ENCODE data around the gene BCAP31.
A peak's percentile ranks its signal among the peaks of the same experiment; 100 is the strongest.
"Not testable (repeated sequence)": the region's sequence is repeated elsewhere in the genome, so short reads cannot be mapped to it uniquely, and the experiment has no call there.

BCAP31 gene

DNA sequence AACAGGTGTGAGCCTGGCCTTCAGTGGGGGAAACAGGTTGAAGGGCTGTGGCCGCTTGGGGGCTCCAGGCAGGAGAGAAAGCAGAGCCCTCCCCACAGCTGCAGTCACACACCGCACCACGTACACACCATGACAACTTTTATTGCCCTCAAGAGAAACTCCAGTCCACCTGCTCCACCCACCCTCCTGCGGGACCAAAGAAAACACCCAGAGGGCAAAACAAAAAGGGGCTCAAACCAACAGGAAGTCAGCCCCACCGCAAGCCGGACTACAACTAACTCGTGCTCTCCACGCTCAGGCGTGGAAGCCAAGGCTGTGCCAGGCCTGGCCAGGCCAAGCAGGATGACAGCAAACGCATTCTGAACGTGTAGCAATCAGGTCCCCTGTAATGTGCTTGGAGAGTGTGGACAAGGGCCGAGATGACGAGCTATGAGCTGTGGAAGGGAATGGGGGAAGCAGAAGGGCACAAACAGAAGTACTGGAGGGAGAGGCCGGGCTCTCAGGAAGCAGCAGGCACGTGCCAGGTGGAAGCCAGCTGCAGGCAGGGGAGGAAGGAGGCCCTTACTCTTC lies 23.7 kb downstream of the BCAP31 start:
- no peaks in the 10 kb centered on the region for H3K9me3 Mint-ChIP-seq
- no peaks in the 10 kb centered on the region for H3K27me3 Mint-ChIP-seq
- DNase-seq (ENCODE audit: low spot score in 2 of 2) (no peak), ATAC-seq (replicated peaks; ENCODE audit: extremely low read depth, poor library complexity, severe bottlenecking) (no peak)
- H3K4me3 Mint-ChIP-seq = no peak overlapping the region
- H3K27ac Mint-ChIP-seq (ENCODE audit: low read depth) = no peak overlapping the region
- no peaks in the 10 kb centered on the region for H3K4me1 Mint-ChIP-seq
- H3K36me3 Mint-ChIP-seq (ENCODE audit: insufficient read depth) = peaks cover 5% of the 10 kb centered on the region

DNA sequence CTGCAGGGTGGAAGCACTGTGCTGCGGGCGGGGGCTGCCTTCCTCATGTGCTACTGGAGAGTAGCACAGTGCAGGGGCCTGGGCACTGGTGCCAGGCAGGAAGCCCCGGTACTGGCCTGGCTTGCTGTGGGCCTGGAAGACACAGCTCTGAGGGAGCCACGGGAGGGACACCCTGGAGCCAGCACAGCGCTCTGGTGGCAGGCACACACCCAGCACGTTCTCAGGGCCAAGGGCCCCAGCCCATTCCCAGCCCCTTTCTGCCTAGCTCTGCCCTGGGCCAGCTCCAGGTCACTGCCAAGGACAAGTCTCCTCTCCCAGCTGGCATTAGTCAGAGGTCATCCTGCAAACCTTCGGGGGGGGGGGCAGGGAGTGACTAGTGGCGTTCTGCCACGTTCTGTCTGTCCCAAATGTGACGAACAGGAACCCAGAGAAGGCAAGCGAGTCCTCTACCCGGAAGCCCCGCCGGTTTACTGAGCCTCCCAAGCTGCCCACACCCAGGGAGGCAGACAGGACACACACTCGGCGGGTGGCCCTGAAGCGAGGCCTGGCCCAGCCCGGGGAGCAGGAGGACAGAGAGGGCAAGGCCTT lies 24.3 kb downstream of the BCAP31 start:
- H3K4me3 Mint-ChIP-seq; DNase-seq (ENCODE audit: low spot score in 2 of 2); ATAC-seq (replicated peaks; ENCODE audit: extremely low read depth, poor library complexity, severe bottlenecking); H3K27ac Mint-ChIP-seq (ENCODE audit: low read depth); H3K9me3 Mint-ChIP-seq; H3K36me3 Mint-ChIP-seq (ENCODE audit: insufficient read depth); H3K4me1 Mint-ChIP-seq; H3K27me3 Mint-ChIP-seq: not testable (repeated sequence)

DNA sequence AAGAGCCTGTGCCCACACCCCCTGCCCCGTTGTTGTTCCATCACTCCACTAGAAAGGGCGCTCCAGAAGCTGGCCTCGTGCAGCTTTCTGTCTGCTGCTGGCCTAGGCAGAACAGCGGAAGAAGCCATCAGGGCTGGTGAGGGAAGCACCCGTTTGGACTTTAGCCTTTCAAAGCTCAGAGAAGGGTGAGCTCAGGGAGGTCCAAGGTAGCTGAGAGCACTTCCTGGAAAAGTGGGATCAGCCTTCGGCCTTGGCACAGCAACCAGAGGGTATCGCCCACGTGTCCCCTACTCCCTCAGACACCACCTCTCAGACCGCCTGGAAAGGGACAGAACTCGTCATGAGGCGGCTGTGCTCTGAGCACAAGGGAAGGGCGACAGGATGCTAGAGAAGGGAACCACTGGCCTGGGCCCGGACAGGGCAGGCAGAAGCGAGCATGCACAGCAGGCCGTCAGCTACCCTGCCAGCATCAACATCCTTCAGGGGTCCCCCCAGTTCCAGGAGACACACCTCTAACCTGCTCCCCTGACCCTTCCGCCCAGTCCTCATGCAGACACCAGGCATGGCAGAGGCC lies 24.9 kb downstream of the BCAP31 start:
- not testable (repeated sequence) for DNase-seq (ENCODE audit: low spot score in 2 of 2); H3K27me3 Mint-ChIP-seq; H3K9me3 Mint-ChIP-seq; ATAC-seq (replicated peaks; ENCODE audit: extremely low read depth, poor library complexity, severe bottlenecking); H3K4me3 Mint-ChIP-seq; H3K36me3 Mint-ChIP-seq (ENCODE audit: insufficient read depth); H3K4me1 Mint-ChIP-seq; H3K27ac Mint-ChIP-seq (ENCODE audit: low read depth)

DNA sequence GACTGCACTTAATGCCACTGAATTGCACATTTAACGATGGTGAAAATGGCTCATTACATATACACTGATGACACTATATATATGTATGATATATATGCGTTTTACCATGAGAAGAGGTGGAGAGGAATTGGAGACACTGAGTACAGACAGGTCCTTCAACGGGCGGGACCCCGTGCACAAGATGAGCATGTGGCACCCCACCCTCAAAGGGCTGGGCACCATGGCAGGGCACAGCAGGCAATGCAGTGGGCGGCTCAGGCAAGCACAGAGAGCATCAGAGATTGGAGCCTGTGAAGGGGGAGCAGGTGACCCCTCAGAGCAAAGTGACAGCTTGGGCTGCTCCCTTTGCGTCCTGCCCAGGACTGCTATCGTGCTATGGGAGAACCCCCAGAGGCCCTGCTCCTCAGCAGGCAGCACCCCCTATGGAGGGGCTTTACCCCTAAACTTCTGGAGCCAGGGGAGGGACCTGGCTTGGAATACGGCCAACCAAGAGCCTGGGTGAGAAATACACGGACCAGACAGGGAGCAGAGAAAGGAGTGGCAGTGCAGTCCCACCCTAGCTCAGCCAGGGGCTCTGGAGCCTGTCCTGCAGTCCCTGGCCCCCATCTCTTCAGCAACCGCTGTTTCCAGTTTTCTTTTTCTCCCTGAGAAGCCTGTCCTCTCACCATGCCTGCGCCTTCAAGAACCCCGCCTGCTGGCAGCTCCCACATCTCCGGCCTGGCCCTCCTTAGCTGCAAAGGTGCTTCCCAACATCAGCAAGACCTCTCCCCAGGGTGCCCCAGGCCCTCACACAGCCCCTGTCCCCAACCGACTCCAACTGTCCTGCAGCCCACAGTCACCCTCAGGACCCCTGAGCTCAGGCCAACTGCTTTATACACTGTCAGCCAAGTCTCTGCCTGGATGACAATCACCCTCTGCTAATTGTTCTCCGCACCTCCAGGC lies 26.0 kb downstream of the BCAP31 start:
- ATAC-seq (replicated peaks; ENCODE audit: extremely low read depth, poor library complexity, severe bottlenecking) (no peak), DNase-seq (ENCODE audit: low spot score in 2 of 2) (no peak)
- Mint-ChIP-seq H3K9me3 (no peaks in the 10 kb centered on the region), H3K27ac (ENCODE audit: low read depth) (peak overlapping the region; percentile 73), H3K4me3 (no peak overlapping the region), H3K36me3 (ENCODE audit: insufficient read depth) (peaks cover 5% of the 10 kb centered on the region), H3K27me3 (no peaks in the 10 kb centered on the region), H3K4me1 (no peaks in the 10 kb centered on the region)

DNA sequence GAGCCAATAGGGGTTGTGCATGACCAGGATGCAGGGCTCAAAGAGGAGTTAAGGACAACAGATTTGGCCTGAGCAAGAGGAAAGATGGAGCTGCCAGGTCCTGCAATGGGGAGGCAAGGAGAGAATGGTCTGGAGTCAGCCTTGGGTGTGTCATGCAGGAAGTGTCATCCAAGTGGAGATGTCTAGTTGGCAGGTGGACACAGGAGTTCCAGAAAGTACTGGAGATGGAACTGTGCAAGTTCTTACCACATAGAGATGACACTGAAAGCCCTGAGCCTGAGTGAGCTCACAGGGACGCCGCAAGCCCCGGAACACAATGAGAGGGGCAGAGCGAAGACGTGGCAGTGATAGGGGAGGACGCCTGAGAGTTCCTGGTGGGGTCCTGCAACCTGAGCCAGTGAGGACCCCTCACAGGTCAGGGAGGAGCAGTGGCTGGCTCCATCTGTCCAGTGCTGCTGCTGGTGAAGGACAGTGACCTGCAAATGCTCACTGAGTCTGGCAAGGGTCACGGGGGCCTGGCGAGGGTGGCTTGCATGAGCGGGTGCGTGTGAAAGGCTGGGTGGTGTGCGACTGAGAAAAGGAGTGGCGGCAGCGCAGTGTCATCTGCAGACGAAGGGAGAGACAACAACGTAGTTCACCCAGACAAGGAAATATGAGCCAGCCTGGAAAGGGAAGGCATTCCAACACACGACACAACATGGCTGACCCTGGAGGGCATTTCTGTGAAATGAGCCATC lies 27.0 kb downstream of the BCAP31 start:
- not testable (repeated sequence) for H3K9me3 Mint-ChIP-seq; DNase-seq (ENCODE audit: low spot score in 2 of 2); H3K4me1 Mint-ChIP-seq; ATAC-seq (replicated peaks; ENCODE audit: extremely low read depth, poor library complexity, severe bottlenecking); H3K27me3 Mint-ChIP-seq; H3K4me3 Mint-ChIP-seq; H3K36me3 Mint-ChIP-seq (ENCODE audit: insufficient read depth)
- H3K27ac Mint-ChIP-seq (ENCODE audit: low read depth) = peak overlapping the region; percentile 71

DNA sequence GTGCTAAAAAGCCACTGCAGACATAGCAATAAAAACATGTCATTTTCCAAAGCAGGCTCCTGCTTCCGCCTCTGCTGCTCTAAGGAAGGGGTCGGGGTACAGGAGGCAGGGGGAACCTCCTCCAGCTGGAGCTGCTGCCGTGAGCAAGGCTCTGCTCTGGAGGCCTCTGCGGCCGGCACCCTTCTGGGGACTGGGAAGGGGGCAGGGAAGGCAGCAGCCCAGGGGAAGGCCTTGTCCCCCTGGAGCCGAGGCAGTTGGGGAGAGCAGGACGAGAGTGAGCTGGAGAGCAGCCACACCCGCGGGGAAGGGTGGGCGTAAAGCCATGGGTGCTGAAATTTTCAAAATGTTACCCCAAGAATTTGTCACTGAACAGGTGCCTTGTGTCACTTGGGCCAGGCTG lies 27.6 kb downstream of the BCAP31 start:
- not testable (repeated sequence) for H3K36me3 Mint-ChIP-seq (ENCODE audit: insufficient read depth); ATAC-seq (replicated peaks; ENCODE audit: extremely low read depth, poor library complexity, severe bottlenecking); H3K9me3 Mint-ChIP-seq; H3K4me3 Mint-ChIP-seq; H3K27ac Mint-ChIP-seq (ENCODE audit: low read depth); H3K4me1 Mint-ChIP-seq; H3K27me3 Mint-ChIP-seq; DNase-seq (ENCODE audit: low spot score in 2 of 2)

DNA sequence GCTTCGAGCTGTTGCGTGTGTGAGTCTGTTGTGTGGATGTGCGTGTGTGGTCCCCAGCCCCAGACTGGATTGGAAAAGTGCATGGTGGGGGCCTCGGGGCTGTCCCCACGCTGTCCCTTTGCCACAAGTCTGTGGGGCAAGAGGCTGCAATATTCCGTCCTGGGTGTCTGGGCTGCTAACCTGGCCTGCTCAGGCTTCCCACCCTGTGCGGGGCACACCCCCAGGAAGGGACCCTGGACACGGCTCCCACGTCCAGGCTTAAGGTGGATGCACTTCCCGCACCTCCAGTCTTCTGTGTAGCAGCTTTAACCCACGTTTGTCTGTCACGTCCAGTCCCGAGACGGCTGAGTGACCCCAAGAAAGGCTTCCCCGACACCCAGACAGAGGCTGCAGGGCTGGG lies 28.1 kb downstream of the BCAP31 start:
- DNase-seq (ENCODE audit: low spot score in 2 of 2) (no peak), ATAC-seq (replicated peaks; ENCODE audit: extremely low read depth, poor library complexity, severe bottlenecking) (no peak)
- H3K36me3 Mint-ChIP-seq (ENCODE audit: insufficient read depth) = peaks cover 5% of the 10 kb centered on the region
- no peaks in the 10 kb centered on the region for H3K9me3 Mint-ChIP-seq
- no peaks in the 10 kb centered on the region for H3K4me1 Mint-ChIP-seq
- no peak overlapping the region for H3K27ac Mint-ChIP-seq (ENCODE audit: low read depth)
- no peaks in the 10 kb centered on the region for H3K27me3 Mint-ChIP-seq
- no peak overlapping the region for H3K4me3 Mint-ChIP-seq

DNA sequence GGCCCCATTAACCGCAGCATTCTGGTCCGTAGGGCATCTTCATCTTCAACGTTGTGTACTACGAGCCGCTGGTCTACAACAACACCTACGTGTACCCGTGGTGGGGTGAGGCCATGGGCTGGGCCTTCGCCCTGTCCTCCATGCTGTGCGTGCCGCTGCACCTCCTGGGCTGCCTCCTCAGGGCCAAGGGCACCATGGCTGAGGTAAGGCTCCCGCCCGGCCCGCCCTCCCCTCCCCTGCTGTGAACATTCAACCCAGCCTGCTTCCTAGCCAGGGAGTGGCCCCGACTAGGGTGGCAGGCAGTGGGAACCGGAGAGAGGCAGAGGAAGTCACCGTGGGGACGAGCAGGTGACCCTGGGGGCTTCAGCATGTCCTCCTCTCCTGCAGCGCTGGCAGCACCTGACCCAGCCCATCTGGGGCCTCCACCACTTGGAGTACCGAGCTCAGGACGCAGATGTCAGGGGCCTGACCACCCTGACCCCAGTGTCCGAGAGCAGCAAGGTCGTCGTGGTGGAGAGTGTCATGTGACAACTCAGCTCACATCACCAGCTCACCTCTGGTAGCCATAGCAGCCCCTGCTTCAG lies 29.4 kb downstream of the BCAP31 start:
- H3K27ac Mint-ChIP-seq (ENCODE audit: low read depth) = no peak overlapping the region
- ATAC-seq (replicated peaks; ENCODE audit: extremely low read depth, poor library complexity, severe bottlenecking) = no peak
- no peaks in the 10 kb centered on the region for H3K4me1 Mint-ChIP-seq

DNA sequence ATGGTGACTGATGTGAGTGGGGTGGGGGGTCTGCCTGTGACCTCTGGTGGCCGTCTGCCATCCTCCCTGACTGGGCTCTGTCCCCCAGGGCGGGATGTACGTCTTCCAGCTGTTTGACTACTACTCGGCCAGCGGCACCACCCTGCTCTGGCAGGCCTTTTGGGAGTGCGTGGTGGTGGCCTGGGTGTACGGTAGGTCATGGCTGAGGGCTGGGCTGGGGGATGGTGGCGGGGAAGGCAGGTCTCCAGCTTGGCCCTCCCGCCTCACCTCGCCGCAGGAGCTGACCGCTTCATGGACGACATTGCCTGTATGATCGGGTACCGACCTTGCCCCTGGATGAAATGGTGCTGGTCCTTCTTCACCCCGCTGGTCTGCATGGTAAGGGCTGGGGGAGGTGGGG lies 29.9 kb downstream of the BCAP31 start:
- H3K27me3 Mint-ChIP-seq; H3K9me3 Mint-ChIP-seq; DNase-seq (ENCODE audit: low spot score in 2 of 2); H3K27ac Mint-ChIP-seq (ENCODE audit: low read depth); H3K36me3 Mint-ChIP-seq (ENCODE audit: insufficient read depth); H3K4me3 Mint-ChIP-seq; ATAC-seq (replicated peaks; ENCODE audit: extremely low read depth, poor library complexity, severe bottlenecking); H3K4me1 Mint-ChIP-seq: not testable (repeated sequence)

More for the DNA sequence above, 29.4 kb downstream of the BCAP31 start:
- H3K27me3 Mint-ChIP-seq = no peaks in the 10 kb centered on the region
- H3K9me3 Mint-ChIP-seq = no peaks in the 10 kb centered on the region
- DNase-seq (ENCODE audit: low spot score in 2 of 2) = no peak
- no peak overlapping the region for H3K4me3 Mint-ChIP-seq
- peaks cover 5% of the 10 kb centered on the region for H3K36me3 Mint-ChIP-seq (ENCODE audit: insufficient read depth)

DNA sequence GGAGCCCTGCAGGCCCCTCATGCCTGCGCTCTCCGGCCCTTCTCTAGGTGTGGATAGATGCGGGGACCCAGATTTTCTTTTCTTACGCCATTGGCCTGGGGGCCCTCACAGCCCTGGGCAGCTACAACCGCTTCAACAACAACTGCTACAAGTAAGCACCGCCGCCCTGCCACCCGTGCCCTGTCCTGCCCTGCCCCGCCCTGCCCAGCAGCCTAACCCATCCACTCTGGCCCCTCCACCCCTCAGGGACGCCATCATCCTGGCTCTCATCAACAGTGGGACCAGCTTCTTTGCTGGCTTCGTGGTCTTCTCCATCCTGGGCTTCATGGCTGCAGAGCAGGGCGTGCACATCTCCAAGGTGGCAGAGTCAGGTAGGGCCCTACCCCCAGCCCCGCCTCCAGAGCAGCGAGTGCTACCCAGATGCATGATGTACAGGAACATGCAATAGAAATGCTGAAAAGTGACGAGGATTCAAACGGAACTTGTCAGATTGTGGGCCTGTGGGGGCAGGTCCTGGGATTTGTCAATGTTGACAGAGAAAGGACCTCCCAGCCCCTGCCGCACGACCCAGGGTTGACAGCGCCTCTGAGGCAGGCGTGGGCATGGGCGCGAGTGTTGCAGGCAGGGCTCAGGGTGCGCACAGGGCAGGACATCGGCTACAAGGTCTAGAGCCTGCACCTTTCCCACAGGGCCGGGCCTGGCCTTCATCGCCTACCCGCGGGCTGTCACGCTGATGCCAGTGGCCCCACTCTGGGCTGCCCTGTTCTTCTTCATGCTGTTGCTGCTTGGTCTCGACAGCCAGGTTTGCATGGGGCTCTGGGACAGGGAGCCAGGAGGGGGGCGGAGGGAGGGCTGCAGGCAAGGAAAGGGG lies 30.7 kb downstream of the BCAP31 start:
- Mint-ChIP-seq H3K27ac (ENCODE audit: low read depth) (no peak overlapping the region), H3K27me3 (no peaks in the 10 kb centered on the region), H3K36me3 (ENCODE audit: insufficient read depth) (peaks cover 5% of the 10 kb centered on the region), H3K4me1 (no peaks in the 10 kb centered on the region), H3K4me3 (no peak overlapping the region), H3K9me3 (no peaks in the 10 kb centered on the region)
- DNase-seq (ENCODE audit: low spot score in 2 of 2) (no peak), ATAC-seq (replicated peaks; ENCODE audit: extremely low read depth, poor library complexity, severe bottlenecking) (no peak)

DNA sequence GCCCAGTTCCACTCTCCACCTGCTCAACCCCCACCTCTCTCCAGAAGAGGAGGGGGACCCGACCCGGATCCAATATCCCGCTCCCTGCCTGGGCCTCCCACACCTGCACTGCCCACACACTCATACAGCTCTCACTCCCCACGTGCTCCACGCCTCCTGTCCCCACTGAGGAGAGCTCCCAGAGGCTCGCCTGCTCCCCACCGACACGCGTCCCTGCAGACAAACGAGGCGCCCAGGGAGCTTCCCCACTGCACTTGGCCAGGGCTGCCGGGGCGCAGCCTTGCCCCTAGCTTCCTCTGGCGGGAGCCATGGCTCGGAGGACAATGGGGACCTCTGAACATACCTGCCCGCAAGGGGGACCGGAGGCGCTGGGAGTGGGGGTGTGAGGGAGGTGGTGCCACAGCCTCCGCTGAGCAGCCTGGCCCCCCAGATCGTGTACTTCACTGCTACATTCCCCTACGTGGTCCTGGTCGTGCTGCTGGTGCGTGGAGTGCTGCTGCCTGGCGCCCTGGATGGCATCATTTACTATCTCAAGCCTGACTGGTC lies 31.5 kb downstream of the BCAP31 start:
- no peaks in the 10 kb centered on the region for H3K9me3 Mint-ChIP-seq
- H3K4me3 Mint-ChIP-seq = no peak overlapping the region
- no peaks in the 10 kb centered on the region for H3K4me1 Mint-ChIP-seq
- no peak for DNase-seq (ENCODE audit: low spot score in 2 of 2)
- no peaks in the 10 kb centered on the region for H3K27me3 Mint-ChIP-seq
- H3K36me3 Mint-ChIP-seq (ENCODE audit: insufficient read depth) = peaks cover 5% of the 10 kb centered on the region
- no peak overlapping the region for H3K27ac Mint-ChIP-seq (ENCODE audit: low read depth)
- no peak for ATAC-seq (replicated peaks; ENCODE audit: extremely low read depth, poor library complexity, severe bottlenecking)
